ENCODE measurements around the gene HOXD10.

DNA sequence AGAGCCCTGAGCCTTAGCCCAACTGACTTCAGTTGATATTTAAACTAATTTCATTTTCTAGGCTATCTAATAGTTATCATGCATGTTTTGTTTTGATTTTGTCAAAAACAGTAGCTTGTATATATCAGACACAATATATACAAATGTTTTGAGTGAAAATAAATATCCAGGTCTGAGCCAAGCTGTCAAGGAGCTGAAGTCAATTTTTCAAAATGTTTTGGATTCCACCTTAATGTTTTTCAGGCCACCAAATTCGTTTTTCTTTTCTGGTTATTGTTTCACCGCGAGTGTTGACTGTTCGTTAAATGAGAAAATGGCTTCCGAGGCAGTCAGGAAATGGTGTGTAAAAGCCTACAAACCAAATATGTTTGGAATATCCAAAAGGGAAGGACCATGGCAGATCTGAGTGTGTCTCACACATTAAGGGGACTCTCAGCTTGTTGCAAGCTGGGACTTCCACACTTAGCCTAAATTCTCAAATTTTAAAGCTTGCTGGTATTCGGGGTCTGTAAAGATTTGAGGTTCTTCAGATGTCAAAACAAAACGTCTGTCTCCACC, 14.2 kb upstream of the HOXD10 start:
- TF ChIP-seq GATA3 (IDR thresholded peaks at IDR 0.05; ENCODE audit: low read depth, low read length), result no peak
- no peak for TF ChIP-seq GATA2 (IDR thresholded peaks at IDR 0.05; ENCODE audit: low read depth, low read length)

Measured in SH-SY5Y (cell line).